HL-60/S4 treated with retinoic acid at 250 ng/mL for 4 days and 3 days (cell line): ENCODE results near the gene DLGAP5.

Experiments used
- in situ Hi-C: fragments of 300-500 bp; cut with MboI; formaldehyde crosslinking; loops from 2 replicates; pipeline ENCODE4 v1.7.0; 2022; ENCODE audit warnings: low sequenced_read_pairs

Gene DLGAP5

DNA sequence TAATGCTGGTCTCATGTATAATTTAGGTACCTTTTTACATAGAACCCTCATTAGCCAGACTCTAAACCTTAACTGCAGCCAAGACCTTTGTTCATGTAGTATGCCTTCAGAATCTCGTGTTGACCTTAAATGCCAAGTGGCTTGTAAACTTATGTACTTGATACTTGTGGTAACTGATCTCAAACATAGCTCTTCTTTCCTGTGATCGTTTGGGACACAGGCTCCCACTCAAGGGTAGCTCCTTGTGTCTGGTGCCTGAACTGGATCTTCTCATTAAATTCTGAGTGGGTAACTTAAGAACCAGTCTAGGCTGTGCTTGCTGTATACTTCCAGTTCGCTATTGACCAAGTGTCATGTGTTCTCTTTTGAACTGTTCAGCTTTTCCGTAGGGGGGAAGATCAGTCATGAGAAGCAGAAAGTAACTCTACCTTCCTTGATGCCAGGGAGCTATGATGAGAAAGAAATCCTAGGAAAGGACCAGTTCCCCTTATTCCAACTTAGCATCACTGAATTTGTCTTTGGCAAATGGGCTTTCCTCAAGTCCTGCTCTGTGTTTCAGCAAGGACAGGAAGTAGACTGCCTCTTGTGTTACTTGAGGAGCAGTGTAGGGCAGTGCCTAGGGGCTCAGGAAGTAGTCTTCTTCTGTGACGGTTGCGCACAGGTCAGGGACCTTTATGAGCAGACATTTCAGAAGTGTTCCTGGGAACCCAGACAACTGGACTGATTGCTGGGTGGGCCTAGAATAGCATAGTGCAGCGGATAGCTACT is 59.8 kb downstream of the DLGAP5 start:
- in situ Hi-C loops: no loop called here

DNA sequence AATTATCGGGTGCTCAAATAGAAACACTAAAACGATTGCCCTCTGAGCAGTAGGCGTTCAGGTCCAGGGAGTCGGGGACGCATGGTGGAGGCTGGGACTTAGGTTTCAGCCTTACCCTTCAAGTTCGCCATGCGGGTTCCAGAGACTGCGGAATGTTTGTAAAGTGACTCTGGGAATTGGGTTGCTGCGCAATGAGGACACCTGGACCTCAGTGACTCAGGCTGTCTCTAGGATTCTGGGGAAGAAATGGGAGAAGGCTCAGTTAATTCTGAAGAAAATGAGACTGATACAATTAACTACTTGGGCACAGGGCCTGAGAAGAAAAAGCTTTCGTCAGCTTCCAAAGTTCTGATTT is 61.2 kb downstream of the DLGAP5 start:
- in situ Hi-C loops: no loop called here

DNA sequence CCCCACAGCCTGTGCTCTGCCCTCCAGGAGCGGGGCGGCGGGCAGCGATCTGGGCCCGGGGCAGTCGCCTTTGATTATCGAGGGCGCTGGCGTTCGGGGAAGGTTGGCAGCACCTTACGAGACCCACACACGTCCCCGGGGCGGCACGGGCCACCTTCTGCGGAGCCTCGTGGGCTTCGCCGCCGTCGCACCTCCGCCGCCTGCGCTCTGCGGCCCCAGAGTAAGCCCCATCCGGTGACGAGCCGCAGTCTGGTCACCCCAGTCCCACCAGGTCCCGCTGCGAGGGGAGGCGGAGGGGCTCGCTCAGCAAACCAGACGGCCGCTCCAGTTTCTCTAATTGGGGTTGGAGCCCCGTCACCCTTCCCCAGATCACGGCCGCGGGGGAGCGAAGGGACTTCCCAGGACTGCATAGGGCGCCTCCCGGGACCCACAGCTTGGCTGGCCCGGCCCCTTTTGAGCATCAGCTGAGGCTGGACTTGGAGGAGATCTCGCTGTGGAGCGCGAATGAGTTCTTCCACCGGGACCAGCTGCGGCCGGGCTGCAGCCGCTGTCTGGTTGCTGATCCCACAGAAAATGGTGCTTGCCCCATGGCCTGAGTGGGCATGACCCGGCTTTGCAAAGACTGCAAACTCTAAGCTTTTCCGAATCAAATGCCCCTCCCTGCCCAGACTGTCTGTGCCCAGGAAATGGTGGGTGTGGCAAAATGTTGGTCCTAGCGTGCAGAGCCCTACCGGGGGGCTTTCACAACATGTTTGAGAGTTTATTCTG is 61.8 kb downstream of the DLGAP5 start:
- in situ Hi-C loops: no loop called here

GRCh38 chr14:55129086-55129427 is 62.3 kb downstream of the DLGAP5 start, which contains the start of gene LGALS3:
Gene LGALS3, plus strand, starts transcription at chr14:55129252. Its CDS starts 8,122 bp downstream, at chr14:55137374.
- in situ Hi-C loops: no loop called here

GRCh38 chr14:55128386-55129085 is 62.8 kb downstream of the DLGAP5 start:
- in situ Hi-C loops: no loop called here

DNA sequence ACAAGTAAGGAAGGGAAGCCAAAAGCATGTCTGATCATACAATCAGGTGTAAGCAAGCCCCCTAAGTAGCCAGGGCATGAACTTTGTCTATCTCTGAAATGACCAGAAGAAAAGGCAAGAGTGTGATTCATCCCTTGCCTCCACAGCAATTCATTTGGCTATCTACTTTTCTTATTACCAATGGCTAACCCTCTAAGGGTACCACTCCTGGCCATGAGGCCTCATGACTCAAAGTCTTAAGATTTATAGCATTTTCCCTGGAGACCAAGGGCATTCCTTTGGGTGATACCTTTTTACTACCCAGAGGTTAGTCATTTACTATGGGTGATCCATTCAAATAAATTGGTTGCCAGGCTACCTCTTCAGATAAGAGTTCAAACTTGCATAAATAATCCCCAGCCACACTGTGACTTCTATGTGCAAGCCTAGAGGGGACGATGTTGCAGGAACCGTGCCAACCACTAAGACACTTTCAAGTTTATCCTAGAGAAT is 63.9 kb downstream of the DLGAP5 start:
- in situ Hi-C loops: no loop called here

DNA sequence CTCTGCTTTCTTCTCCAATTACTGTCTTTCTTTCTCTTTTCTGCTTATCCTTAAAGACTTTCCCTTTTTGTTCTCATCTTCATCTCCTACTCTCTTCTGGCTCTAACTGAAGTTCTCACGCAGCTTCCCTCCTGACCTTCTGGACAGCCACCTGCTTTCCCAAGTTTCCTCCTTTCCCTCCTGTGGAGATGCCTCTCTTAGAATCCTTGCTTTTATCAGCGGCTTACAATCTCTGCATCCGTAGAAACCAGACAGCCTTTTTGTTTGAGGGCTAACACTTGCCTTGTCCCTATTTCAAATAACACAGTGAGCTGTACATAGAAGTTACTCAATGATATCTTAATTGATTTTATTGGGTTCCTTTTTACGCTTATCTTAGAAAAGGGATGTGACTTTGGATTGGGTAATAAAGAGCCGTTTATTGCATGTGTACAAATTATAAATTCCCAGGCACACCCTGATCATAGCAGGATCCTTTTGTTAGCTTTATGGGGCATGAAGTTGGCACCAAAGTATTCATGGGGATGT is 64.4 kb downstream of the DLGAP5 start:
- in situ Hi-C loops: no loop called here

DNA sequence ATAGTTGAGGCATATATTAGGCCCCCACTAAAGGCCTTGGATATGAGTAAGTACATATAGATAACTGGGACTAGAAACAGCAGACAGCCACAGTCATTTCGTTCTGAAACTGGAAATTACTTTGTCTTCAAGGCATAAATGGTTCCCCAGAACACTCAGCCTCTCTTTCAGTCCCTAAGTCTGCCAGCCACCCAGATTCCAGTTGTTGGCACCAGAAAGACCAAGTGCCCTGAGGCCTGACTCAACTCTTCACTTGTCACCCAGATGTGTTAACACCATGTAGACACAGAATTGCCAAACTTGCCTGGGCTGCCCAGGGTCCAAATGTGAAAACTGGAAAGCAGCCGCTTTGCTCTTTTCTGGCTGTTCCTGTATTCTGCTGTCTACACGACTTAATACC is 65.4 kb downstream of the DLGAP5 start:
- in situ Hi-C loops: no loop called here

- in situ Hi-C loops: no loop called here
Observed at GRCh38 chr14:55125403-55125802, 66.0 kb downstream of the DLGAP5 start.

DNA sequence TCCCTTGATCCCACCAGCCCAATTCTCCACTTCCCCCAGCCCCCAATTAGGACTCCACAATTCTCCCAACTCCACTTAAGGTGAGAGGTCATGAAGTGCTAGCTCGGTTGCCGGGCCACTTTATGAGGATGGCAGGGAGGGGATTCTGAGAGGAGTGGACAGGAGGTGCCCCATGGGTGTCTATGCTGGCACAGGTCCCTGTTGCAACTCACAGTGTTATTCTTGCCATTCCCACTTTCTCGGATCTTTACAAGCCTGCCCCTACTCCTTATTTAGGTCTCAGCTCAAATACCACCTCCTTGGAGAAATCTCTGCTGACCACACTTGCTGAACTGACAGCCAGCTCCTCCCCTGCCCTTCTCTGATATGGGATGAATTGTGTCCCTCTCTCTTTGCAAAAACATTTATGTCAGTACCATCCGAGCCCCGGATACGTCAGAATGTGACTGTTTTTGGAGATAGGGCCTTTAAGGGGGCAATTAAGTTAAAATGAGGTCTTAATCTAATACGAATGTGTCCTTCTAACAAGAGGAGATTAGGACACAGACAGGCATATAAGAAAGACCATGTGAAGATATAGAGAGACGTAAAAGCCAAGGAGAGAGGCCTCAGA is 66.5 kb downstream of the DLGAP5 start:
- in situ Hi-C loops: no loop called here

GRCh38 chr14:55123852-55124639 is 67.3 kb downstream of the DLGAP5 start:
- in situ Hi-C loops: no loop called here

- in situ Hi-C loops: no loop called here
Observed at GRCh38 chr14:55123101-55123500, 68.3 kb downstream of the DLGAP5 start.

DNA sequence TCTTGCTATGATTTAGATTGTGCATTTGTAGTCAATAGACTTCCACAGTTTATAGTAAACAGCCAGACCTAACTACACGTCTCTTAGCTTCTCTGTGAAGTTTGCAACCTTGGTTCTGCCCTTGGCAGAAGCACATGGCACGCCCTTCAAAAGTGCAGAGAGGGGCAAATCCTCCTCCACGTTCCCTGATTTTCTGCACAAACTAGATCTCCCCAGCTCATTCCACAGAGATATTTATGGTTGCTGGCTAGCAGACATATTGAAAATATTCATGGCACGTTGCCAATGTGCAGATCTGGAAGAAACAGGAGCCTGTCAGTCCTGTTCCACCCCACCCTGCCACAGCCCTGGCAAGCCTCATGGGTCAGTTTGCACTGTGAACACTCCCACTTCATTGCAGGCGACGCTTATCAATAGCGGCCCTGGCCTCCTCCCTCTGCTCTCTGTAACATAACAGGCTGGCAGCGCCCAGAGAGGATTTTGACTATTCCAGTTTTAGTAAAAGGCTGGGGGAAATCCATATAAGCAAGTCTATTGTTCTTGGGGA is 68.9 kb downstream of the DLGAP5 start:
- in situ Hi-C loops: no loop called here

GRCh38 chr14:55121628-55122439 is 69.6 kb downstream of the DLGAP5 start:
- in situ Hi-C loops: no loop called here

DNA sequence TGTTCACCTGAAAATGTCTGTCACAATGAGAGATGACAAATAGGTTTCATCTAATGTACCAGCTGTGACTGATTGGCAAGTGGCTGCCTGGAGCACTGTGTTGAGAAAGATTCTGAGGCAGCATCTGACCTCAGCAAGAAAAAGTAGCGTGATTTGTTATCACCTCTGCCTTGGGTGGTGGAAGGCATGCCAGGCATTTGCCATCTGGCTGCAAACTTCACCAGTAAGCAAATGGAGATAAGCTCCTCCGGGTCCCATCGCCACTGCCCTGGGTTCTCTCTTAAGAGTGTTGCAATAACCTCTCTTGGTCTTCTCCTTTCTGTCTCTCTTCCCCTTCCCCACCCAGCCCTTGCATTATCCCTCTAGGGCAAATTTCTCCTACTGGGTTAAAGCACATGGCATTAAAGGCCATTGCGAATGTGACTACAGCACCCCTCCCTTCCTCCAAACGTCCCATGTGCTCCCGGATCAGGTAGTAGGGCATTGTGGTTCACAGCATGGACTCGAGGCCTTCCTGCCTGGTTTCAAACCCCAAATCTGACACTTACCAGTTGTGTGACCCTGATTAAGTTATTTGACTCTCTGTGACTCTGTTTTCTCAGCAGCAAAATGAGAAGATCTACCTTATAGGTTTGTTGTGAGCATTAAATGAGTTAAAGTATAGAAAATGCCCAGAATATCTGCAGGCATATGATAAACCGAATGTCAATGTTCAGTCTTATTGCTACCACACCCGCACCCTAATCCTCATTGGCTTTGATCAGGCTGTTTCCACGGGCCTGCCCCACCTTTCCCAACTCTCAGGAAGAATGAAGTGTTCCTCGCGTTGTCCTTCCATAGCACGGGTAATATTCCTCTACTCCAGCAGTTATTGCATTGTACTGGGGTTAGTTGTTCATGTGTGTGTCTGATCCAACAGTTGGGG is 70.6 kb downstream of the DLGAP5 start:
- in situ Hi-C loops: no loop called here

- in situ Hi-C loops: no loop called here
Observed at GRCh38 chr14:55118761-55119160, 72.6 kb downstream of the DLGAP5 start.

GRCh38 chr14:55117803-55118441 is 73.5 kb downstream of the DLGAP5 start:
- in situ Hi-C loops: no loop called here
